Measurements from ENCODE around the gene RFC4.
A peak's percentile ranks its signal among the peaks of the same experiment; 100 is the strongest.

DNA sequence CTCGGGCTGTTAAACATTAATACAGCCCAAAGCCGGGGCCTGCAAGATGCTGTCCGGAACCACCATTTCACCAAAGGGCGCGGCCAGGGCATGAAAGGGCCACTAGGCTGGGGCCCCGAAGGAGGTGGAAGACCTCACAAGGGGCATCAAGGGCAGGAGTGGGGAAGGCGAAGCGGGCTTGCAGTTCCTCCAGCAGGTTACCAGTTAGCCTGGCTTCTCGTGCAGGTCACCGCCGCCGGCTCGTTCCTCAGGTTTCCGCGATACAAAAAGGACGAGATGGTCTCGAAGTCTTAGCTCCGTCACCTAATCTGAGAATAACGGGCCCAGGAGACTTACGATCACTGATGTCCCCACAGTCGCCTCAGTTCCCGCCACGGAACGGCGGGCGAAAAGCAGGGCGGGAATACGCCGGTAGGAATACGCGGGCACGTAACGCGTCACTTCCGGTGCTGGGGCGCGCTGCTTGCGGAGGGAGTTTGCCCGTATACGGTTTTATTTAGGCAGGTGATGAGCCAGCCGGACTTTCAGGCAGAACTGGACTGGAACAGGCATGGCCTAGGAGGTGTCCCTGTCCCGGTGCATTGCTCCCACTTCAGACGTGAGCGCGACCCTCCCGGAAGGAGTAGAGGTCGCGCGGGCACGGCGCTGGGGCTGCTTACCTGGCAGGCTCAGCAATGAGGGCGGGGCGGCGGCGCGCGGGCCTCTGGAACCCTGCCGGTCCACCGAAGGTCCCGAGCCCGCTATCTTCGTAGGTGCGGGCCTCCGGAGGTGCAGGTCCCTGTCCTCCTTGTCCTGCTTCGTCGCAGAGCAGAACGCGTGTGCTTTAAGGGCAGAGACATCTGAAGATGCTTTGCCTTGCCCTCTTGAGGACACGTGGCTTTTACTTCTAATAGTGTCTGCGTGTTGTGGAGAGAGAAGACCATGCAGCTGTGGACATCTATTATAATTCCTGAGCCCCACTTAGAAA is at the start of gene RFC4:
- peak; percentile 98 for TF ChIP-seq POLR2AphosphoS5 (IDR thresholded peaks at IDR 0.05; ENCODE audit: borderline replicate concordance, low read depth, low read length)
- no peak for TF ChIP-seq EZH2 (IDR thresholded peaks at IDR 0.05)
